ENCODE measurements around the gene TSACC. TPM values are rescaled to one million over a fixed set of nuclear protein-coding genes. Genes with fewer than 3 reads are reported as not detected.
"Not testable (repeated sequence)": the region's sequence is repeated elsewhere in the genome, so short reads cannot be mapped to it uniquely, and the experiment has no call there.

TSACC gene
- polyA plus RNA-seq, 1 donor, result 1.5 TPM

DNA sequence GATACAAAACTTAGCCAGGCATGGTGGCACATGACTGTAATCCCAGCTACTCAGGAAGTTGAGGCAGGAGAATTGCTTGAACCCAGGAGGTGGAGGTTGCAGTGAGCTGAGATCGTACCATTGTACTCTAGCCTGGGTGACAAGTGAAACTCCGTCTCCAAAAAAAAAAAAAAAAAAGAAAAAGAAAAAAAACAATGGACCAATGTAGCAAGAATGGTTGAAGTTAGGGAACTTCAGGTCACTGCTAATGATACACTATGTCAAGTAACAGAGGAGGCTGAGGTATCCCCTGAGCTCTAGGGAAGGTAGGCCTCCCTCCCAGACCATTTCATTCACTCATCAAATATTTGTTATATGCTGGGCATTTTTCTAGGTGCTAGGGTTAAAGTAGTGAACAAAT lies 7.7 kb downstream of the TSACC start:
- DNase-seq (ENCODE audit: low read depth), result not testable (repeated sequence)

DNA sequence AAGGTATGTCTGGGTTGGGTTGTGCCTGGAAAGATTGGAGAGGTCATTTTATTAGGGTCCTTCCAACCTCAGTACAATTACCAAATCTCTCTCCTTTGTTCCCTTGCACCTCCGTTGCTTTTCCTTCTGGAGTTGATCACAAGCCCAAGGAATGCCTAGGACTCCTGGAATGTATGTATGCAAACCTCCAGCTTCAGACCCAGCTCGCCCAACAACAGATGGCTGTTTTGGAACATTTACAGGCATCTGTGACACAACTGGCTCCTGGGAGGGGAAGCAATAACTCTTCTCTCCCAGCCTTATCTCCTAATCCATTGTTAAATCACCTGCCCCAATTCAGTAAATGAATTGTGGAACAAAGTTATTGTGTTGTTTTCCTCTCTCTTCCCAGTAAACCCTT lies 8.3 kb downstream of the TSACC start:
- DNase-seq (ENCODE audit: low read depth), result no peak

DNA sequence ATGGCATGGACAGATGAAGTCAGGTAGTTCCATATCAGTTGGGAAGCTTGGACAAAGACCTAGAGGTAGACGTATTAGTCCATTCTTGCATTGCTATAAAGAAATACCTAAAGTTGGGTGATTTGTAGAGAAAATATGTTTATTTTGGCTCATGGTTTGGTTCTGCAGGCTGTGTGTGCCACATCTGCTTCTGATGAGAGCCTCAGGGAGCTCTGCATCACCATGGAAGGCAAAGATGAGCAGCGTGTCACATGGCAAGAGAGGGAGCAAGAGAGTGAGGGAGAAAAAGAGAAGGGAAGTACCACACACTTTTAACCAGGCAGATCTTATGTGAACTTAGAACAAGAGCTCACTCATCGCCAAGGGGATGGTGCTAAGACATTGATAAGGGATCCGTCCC lies 9.0 kb downstream of the TSACC start:
- DNase-seq (ENCODE audit: low read depth), result no peak

DNA sequence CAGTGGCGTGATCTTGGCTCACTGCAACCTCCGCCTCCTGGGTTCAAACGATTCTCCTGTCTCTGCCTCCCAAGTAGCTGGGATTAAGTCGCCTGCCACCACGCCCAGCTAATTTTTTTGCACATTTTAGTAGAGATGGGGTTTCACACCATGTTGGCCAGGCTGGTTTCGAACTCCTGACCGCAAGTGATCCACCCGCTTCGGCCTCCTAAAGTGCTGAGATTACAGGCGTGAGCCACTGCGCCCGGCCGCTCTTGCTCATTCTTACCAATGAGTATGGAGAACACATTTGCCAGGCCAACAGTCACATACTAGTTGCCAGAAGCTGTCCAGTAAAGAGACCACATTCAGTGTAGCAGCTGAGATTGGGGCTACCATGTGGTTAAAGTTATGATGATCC lies 14.2 kb downstream of the TSACC start:
- not testable (repeated sequence) for DNase-seq (ENCODE audit: low read depth)

DNA sequence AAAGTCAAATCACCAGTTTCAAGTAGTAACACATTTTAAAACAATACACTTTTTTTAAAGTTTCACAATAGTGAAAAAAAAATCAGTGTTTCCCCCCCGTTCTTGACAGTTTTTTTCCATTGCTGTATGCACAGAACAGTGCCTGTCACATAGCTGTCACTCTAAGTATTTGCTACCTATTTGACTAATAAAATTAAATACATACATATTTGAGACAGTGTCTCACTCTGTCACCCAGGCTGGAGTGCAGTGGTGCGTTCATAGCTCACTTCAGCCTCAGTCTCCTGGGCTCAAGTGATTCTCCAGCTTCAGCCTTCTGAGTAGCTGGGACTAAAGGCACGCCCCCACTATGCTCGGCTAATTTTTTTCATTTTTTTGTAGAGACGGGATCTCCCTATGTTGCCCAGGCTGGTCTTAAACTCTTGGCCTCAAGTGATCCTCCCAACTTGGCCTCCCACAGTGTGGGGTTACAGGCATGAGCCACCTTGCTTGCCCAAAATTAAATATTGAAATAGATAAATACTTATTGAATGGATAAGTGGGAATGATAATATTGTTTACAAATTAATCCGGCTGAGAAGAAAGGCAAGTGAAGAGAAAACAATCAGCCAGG lies 18.0 kb downstream of the TSACC start:
- DNase-seq (ENCODE audit: low read depth), result no peak

DNA sequence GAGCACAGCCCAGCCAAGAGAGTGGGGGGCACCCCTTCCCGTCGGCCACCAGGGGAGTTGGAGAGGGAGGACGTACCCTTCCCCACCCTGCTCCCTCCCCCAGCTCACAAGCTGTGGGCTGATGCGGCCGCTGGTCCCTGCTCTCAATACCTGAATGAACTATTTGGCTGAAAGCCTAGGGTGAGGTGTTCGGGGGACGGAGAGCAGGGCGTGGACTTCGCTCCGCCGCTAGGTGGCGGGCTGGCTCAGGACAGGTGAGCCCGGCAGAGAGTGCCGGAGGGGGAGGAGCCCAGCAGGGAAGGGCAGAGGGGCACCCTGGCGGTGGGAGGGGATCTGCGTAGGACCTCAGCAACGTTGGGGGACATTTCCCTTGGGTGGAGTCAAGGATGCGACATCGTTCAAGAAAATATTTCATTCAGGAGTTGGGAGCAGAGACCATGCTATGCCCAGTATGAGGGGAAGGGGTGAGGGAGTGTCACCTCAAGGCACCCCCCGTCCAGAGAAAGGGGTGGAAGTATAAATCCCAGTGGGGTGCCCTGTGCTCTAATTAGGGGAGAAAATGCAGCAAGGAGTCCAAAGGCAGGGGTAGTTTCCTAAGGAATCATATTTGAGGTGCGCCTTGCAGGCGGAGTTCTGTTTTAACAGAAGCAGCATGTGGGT lies 18.7 kb downstream of the TSACC start:
- DNase-seq (ENCODE audit: low read depth), result no peak

DNA sequence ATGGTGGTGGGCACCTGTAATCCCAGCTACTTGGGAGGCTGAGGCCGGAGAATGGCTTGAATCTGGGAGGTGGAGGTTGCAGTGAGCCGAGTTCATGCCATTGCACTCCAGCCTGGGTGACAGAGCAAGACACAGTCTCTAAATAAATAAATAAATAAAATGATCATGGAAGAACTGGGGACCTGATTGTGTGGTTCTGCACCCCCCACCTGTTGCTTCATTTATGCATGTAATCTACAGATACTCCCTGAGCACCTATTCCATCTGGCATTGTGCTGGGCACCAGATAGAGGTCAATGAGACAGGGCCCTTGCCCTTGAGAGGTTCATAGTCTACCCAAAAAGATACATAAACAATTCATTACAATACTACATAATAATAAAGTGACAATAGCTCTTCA lies 19.7 kb downstream of the TSACC start:
- DNase-seq (ENCODE audit: low read depth), result no peak

DNA sequence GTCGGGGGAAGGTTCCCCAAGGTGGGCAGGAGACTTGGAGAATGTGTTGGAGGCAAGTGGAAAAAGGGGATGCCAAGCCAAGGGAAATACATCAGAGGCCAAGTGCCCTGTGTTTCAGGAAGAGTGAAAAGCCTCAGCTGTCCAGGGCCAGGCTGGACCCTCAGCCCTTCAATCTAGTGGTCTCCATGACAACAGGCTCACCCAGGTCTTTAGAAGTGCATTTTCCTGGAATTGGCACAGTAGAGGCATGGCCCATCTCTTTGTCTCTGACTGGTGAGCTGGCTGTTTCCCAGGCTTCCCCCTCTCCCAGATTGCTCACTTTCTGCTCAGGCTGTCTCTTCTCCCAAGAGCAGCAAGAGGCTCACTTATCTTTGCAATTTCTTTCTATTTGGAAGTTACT lies 20.3 kb downstream of the TSACC start:
- no peak for DNase-seq (ENCODE audit: low read depth)

DNA sequence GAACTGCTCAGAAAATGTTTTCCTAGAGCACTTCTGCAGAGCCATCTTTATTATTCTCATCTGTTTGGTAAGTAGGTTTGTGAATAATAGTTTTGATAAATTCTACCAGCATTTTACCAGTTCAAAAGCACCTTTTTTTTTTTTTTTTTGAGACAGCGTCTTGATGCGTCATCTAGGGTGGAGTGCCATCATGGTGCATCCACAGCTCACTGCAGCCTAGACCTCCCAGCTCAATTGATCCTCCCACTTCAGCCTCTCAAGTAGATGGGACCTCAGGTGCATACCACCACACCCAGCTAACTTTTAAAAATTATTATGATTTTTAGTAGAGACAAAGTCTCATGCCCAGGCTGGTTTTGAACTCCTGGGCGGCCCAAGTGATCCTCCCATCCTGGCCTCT lies 20.9 kb downstream of the TSACC start:
- DNase-seq (ENCODE audit: low read depth), result no peak

DNA sequence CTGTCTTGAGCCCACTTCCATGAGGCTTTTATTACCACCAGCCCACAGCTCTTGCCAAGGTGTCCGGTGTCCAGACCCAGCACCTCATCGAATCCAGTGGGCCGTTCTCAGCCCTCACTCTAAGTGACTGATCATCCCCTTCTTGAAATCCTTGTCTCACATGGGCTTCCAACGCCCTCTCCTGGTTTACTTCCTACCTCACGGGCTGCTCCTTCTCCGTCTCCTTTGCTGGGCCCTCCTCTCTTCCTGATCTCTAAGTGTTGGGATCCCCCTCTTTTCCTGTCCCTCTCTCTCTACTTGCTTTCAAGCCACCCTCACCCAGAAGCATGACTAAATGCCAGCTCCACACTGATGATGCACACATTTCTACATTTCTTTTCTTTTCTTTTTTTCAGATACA lies 21.6 kb downstream of the TSACC start:
- DNase-seq (ENCODE audit: low read depth), result no peak

DNA sequence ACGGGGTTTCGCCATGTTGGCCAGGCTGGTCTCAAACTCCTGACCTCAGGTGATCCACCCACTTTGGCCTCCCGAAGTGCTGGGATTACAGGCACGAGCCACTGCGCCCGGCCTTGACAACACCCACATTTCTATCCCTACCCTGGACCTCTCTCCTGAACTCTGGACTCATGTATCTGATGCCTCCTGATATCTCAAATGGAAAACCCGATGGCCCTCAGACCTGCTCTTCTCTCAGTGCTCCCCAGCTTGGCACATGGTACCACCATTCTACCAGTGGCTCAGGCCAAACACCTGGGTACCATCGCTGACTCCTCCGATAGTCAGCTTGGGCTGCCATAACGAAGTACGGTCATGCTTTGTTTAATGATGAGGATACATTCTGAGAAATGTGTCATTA lies 22.2 kb downstream of the TSACC start:
- no peak for DNase-seq (ENCODE audit: low read depth)

DNA sequence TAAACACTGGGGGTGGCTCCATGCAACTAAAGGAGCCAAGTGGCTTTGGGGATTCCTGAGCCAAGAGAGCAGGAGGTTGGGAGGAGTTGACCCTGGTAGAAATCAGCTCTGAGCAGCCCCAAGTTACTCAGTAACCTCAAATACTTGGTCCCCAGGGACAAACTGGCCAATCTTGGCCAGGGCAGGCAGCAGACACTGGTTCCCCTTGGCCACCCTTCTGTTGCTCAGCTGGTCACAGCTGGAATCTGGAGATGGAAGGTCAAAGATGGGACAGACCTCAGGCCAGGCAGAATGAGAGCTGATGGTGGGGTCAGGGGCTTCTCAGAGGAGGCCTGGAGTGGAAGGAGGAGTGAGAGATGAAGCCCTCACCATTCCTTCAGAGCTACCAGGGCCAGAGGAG lies 27.4 kb downstream of the TSACC start:
- DNase-seq (ENCODE audit: low read depth), result no peak

DNA sequence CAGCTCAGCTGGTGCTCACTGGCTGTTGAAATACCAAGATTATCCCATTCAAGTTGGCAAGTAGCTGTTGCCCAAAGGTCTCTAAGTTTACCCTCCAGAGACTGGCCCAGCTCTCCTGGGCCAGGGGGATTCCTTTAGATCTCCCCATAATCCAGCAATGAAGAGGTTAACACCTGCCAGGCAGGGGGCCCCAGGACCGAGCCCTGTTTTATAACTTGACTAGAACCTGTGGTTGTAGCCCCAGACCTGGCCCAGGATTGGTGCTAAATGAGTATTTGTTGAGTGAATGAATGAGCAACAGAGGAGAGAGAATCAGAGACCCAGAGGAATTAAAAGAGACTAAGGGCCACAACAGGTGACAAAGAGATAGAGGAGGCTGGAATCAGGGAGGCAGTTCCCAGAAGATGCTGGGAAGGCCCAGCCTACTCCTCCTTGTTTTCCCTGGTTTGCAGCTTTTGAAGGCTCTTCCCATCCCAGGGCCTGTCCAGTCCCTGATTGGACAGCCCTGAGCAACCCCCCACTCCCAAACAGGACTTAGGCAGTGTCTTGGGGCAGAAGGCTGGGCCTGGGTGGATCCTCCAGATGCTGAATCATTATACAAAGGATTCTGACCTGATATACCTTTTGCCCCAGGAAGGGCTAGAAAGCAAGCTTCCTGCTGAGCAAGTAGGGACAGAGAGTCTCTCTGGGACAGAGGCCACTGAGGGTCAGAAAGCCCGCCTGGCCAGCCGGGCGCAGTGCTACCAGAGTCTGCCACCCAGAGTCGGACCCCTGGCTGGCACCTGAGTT lies 28.2 kb downstream of the TSACC start:
- no peak for DNase-seq (ENCODE audit: low read depth)

DNA sequence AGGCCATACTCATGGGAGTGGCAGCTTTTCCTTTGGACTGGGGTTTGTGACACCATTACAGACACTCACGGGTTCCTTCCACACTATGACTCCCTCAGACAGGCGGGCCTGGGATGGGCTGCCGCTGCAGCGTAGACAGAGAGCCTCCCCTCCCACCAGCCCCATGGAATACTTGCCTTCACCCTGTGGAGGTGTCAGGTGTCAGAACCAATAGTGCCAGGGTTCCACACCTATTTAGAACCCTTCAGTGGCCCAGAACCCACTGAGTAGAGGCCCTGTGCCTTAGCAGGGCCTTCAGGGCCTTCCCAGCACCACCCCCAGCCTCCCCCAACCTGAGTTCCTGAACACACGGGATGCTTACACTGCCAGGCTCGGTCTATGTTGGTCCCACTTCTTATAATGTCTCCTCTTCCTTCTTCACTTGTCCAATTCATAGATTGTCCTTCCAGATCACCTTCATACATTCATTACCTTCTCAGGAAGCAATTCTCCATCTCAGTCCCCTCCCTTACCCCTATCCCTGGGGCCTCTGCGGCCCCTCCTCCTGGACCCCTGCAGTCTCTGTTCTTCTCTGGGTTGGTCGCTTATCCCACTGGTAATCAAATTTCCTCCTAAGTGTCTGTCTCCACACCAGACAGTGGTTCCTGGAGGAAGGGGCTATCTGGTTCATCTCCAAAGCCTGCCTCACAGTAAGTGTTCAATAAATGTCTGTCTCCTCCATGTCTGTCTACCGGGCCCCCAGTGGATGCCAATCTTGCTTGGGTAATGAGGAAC lies 29.2 kb downstream of the TSACC start:
- DNase-seq (ENCODE audit: low read depth), result no peak

DNA sequence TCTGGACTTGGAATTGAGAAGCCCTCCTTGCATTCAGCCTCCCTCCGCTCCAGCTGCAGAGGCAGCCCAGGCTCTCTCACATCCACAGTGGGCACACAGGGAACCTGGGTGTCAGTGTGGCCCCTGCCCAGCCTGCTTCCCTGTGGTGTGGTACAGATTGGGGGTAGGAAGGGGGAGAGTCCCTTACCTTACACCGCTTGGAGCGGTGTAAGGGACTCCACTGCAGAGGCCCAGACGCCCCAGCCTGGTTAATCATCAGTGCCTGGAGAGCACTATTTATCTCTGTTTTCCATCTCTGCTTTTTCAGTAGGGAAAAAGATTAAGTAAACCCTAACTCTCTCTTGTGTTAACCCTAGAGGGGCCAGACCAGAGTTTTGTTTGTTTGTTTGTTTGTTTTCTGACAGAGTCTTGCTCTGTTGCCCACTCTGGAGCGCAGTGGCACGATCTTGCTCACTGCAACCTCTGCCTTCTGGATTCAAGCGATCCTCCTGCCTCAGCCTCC lies 29.9 kb downstream of the TSACC start:
- no peak for DNase-seq (ENCODE audit: low read depth)

DNA sequence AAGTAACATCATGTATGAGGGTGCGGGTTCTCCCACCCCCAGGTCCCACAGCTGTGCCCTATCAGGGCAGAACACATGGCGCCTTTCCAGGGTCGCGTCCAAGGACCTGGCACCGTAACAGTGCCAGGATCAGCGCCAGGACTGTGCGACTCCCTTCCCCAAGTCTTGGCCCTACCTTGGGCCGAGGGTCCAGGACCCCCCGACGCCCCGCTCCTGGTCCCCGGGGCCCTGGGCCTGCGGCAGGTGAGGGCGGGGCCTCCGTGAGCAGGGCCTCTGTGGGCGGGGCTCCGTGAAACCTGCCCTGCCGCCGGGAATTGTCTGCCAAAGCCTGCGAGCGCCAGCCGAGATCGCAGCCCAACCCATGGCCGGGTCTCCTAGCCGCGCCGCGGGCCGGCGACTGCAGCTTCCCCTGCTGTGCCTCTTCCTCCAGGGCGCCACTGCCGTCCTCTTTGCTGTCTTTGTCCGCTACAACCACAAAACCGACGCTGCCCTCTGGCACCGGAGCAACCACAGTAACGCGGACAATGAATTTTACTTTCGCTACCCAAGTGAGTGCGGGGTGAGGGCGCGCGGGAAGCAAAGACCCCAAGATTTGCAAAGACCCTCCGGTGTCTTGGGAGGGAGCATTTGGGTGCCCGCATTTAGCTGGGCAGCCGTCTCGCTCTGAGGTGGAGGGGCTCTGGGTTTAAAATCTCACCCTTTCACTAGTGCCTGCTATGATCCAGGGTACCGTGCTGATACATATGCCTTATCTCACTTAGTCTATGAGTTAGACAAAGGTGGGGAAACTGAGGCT lies 30.8 kb downstream of the TSACC start, which contains the start of gene RHBG:
Gene RHBG, plus strand, starts transcription at position 323 of the 796 bp plus-strand sequence. Its CDS starts 39 bp downstream, at position 362.
- DNase-seq (ENCODE audit: low read depth), result no peak

DNA sequence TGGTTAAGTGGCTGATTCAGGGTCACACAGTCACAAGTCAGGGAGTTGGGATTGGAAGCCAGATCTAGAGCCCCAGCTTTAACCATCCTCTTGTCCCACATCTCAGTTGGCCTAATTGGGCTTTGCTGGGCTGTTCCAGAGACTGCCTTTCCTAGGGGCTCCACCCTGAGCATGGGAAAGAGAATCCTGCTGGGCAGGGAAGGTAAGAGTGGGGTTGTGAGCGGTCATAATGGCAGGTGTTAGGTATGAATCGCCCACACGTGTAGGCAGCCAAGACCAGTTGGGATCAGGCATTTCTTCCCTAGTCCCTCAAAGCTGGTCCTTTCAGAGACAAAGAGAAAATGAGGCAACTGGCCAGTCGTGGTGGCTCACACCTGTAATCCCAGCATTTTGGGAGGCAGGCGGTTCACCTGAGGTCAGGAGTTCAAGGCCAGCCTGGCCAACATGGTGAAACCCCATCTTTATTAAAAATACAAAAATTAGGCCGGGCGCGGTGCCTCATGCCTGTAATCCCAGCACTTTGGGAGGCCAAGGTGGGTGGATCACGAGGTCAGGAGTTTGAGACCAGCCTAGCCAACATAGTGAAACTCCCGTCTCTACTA lies 31.5 kb downstream of the TSACC start:
- DNase-seq (ENCODE audit: low read depth), result not testable (repeated sequence)

DNA sequence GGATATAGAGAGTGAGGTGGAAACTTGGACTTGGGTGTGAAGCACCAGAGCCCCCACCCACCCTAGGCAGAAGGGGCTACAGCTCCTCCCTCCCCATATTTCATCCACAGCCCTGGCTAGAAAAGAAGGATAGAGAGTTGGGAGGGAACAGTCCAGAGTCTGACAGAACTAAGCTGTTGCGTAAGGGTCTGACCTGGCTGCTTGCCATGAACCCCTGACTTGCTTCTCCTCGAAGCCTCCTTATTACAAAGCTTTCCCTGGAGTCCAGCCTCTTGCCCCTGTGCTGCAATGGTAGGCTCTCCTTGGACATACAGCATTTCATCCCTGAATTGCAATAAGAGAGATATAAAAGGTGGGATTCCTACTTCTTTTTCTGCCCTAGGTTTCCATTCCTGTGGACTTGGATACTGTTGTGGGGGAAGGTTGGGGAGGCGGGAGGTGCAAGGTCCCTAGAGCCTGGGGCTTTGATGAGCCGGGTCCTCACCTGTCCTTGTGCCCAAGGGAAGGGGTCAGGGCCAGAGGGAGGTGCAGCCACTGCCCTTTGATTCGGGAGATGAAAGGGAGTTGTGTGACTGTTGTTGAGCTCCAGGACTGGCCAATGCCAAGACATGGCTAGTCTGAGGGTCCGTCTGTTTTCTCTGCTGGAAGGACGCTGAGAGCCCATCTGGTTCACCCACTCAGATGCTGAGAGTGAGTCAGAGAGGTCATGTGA lies 33.4 kb downstream of the TSACC start:
- DNase-seq (ENCODE audit: low read depth), result no peak

DNA sequence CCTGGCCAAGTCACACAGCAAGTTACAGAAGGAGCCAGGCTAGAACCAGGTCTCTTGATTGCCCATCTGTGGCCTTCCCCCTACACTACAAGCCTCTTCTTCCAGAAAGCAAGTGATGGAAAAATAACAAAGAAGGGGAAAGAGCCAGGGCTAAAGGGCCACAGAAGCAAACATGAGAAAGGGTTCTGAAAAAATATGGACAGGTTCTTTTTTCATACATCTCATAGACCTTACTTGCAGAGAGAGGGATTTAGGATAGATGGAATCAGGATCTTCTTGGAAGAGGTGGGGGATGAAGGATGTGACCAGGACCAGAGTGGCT lies 33.9 kb downstream of the TSACC start:
- DNase-seq (ENCODE audit: low read depth), result no peak

DNA sequence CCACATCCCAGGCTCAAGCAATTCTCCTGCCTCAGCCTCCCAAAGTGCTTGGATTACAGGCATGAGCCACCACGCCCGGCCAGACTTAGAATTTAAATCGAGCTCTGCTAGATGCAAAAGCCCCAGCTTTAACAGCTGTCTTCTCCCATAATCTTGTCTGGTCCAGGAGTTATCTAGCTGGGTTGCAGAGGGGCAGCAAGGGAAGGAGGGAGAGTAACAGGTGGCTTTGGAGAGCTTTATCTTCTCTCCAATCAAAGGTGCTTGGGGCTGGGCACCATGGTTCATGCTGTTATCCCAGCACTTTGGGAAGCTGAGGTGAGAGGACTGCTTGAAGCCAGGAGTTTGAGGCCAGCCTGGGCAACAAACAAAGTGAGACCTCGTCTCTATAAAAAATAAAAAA lies 34.5 kb downstream of the TSACC start:
- no peak for DNase-seq (ENCODE audit: low read depth)
